Heart right ventricle (tissue), 16 donors: ENCODE results near the gene SLC1A4. TPM values are rescaled to one million over a fixed set of nuclear protein-coding genes. Genes with fewer than 3 reads are reported as not detected.

Experiments
- ATAC-seq, 8 donors: fragments of 200-7000 bp; cut with Tn5 transposase; one replicate each; pipeline ENCODE4 v1.9.1; 2020; ENCODE audit warnings: mild to moderate bottlenecking in 8 of 8, moderate library complexity in 8 of 8, moderate number of reproducible peaks in 1 of 8
- DNase-seq, 2 donors: peaks; one replicate each; pipeline ENCODE4 v3.0.0-alpha.2; 2020
- H3K27ac ChIP-seq, 10 donors: fragments of 200-600 bp; sonication (generic) in 2 of 10; one replicate each; pipeline versions ENCODE4 v1.5.0 to v1.8.0; 2020 to 2022; ENCODE audit warnings: mild to moderate bottlenecking in 3 of 10
- H3K27me3 ChIP-seq, 7 donors: fragments of 200-600 bp; one replicate each; pipeline ENCODE4 v1.8.0; 2021 to 2022; ENCODE audit warnings: mild to moderate bottlenecking in 2 of 7
- H3K36me3 ChIP-seq, 9 donors: fragments of 200-600 bp; sonication (generic) in 1 of 9; one replicate each; pipeline versions ENCODE4 v1.5.0 to v1.8.0; 2020 to 2022; ENCODE audit warnings: mild to moderate bottlenecking in 2 of 9
- H3K4me1 ChIP-seq, 9 donors: fragments of 200-600 bp; sonication (generic) in 1 of 9; one replicate each; pipeline versions ENCODE4 v1.5.0 to v1.8.0; 2020 to 2022; ENCODE audit warnings: mild to moderate bottlenecking in 4 of 9
- H3K4me3 ChIP-seq, 10 donors: fragments of 200-600 bp; sonication (generic) in 2 of 10; one replicate each; pipeline versions ENCODE4 v1.5.0 to v1.8.0; 2020 to 2022; ENCODE audit warnings: mild to moderate bottlenecking in 7 of 10, moderate library complexity in 2 of 10
- H3K9me3 ChIP-seq, 11 donors: fragments of 200-600 bp in 10 of 11; sonication (generic) in 2 of 11; one replicate each; pipeline versions ENCODE4 v1.5.0 to v1.8.0; 2013 to 2022; ENCODE audit warnings: mild to moderate bottlenecking in 2 of 11, control low read depth in 1 of 11, moderate library complexity in 1 of 11
- WGBS, 2 donors: extraction: QIAGEN DNeasy Blood & Tissue Kit; methylation state at CpG; one replicate each; pipeline ENCODE4 v1.1.7; 2013; ENCODE audit warnings: inconsistent platforms in 1 of 2; 5-methylcytosine and 5-hydroxymethylcytosine counted together
- intact Hi-C, 10 donors: fragments of 100-400 bp; cut with DNase I; formaldehyde crosslinking; loops; one replicate each; pipeline versions ENCODE4 v1.11.1 to v1.14.2; 2022
- long read RNA-seq, 3 donors: library from polyadenylated mRNA; unstranded; transcript quantifications; one replicate each; pipeline ENCODE4 v2.0.0, GENCODE V29; 2020 to 2021
- polyA plus RNA-seq, 2 donors: library from polyadenylated mRNA; stranded (reverse); fragments of 200-250 nt; gene quantifications; one replicate each; pipeline ENCODE4 v1.2.3, GENCODE V29; 2013
- total RNA-seq, 10 donors: library from RNA; stranded (reverse); fragmentation: NEBNext Ultra II Directional in 3 of 10; extraction: Animal tissue kit (Norgen Biotek cat#: 25700) in 3 of 10; gene quantifications; one replicate each; pipeline versions ENCODE4 v1.2.1 to v1.2.4, GENCODE V29; 2021 to 2023
- TF ChIP-seq, protein P1 (sequence below), 9 donors: fragments of 200-600 bp; sonication (generic) in 2 of 9; IDR thresholded peaks; one replicate each; pipeline versions ENCODE4 v1.5.0 to v1.8.0; 2021 to 2022; ENCODE audit warnings: antibody characterized with exemption in 9 of 9, mild to moderate bottlenecking in 5 of 9, moderate library complexity in 1 of 9
- donor health status: Arrhythmogenic right ventricular cardiomyopathy.
- donor health status: ischemic (EF 13 %, LVEDD 7.1; RV severe dilation, severe dysfunction).
- donor health status: healthy with polysubstance abuse.
- donor health status: DM: no; HTN: yes; CAD: no.
- donor health status: DM: no; HTN: no; CAD: no.
- donor health status: ischemic (EF 25% LVEDD 6.9; RV normal size, moderate dysfunction).
- donor health status: ischemic (EF 25% LVEDD 5.7; RV mildly dilated, moderate dysfunction).
- donor health status: healthy.
- donor health status: DM: yes; HTN: yes; CAD: no.
- donor health status: Ischemic cardiomyopathy.
- donor health status: ischemic (EF 35%, LVEDD 5.7; RV mildly dilated, moderate dysfunction).
- donor health status: nonischemic (EF 11% LVEDD 7.7; RV severe dilation, severe dysfunction).
- donor health status: DM: yes; HTN: yes; CAD: no.
- donor health status: PGD.
- donor health status: ischemic (EF 29% LVEDD 5.4; RV normal size, mild dysfunction).
- donor health status: nonischemic (EF 23%, LVEDD 6.1; RV moderate dilation, normal function).

Gene SLC1A4
- total RNA-seq = 10 to 100 TPM in 6 of 10 donors, 1 to 10 TPM in 4; 3.5 to 18.7 (median 11.3) TPM
- polyA plus RNA-seq = 10 to 100 TPM in 1 of 2 donors, 1 to 10 TPM in 1; 2.1 to 14.2 TPM
- long read RNA-seq, donor 1, full-length matches to known transcripts = 40 of 44 reads
- long read RNA-seq, donor 1, partial matches to known transcripts = 0 of 44 reads
- long read RNA-seq, donor 1, other reads (novel, unspliced or antisense) = 4 of 44 reads
- long read RNA-seq, donor 2, full-length matches to known transcripts = 10 of 11 reads
- long read RNA-seq, donor 2, partial matches to known transcripts = 0 of 11 reads
- long read RNA-seq, donor 2, other reads (novel, unspliced or antisense) = 1 of 11 reads
- long read RNA-seq, donor 3, full-length matches to known transcripts = 11 of 14 reads
- long read RNA-seq, donor 3, partial matches to known transcripts = 0 of 14 reads
- long read RNA-seq, donor 3, other reads (novel, unspliced or antisense) = 3 of 14 reads

DNA sequence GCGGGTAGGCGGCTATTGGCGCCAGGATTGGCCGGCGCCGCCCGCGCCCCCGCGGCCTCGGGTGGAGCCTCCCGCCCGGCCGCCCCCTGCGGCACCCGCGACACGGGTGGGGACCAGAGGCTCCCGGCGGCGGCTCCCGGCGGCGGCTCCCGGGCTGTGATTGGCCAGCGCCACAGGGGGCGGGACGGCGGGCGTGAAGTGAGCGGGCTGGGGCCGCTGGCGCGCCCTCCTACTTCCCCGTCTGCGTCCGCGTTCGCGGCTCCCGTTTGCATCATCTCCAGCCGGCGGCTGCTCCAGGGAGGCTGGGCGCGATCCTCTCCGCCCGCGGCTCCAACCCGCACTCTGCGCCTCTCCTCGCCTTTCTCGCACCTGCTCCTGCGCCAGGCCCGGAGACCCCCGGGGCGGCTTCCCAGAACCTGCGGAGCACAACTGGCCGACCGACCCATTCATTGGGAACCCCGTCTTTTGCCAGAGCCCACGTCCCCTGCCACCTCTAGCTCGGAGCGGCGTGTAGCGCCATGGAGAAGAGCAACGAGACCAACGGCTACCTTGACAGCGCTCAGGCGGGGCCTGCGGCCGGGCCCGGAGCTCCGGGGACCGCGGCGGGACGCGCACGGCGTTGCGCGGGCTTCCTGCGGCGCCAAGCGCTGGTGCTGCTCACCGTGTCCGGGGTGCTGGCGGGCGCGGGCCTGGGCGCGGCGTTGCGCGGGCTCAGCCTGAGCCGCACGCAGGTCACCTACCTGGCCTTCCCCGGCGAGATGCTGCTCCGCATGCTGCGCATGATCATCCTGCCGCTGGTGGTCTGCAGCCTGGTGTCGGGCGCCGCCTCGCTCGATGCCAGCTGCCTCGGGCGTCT, at the start of gene SLC1A4:
Gene SLC1A4, plus strand, starts transcription at position 274 of the 856 bp plus-strand sequence. Its CDS starts 245 bp downstream, at position 519.
- peaks cover 2 to 51% (median 25%) of the 10 kb centered on the region in 9 donors for H3K4me1 ChIP-seq
- TF ChIP-seq, protein P1, sequence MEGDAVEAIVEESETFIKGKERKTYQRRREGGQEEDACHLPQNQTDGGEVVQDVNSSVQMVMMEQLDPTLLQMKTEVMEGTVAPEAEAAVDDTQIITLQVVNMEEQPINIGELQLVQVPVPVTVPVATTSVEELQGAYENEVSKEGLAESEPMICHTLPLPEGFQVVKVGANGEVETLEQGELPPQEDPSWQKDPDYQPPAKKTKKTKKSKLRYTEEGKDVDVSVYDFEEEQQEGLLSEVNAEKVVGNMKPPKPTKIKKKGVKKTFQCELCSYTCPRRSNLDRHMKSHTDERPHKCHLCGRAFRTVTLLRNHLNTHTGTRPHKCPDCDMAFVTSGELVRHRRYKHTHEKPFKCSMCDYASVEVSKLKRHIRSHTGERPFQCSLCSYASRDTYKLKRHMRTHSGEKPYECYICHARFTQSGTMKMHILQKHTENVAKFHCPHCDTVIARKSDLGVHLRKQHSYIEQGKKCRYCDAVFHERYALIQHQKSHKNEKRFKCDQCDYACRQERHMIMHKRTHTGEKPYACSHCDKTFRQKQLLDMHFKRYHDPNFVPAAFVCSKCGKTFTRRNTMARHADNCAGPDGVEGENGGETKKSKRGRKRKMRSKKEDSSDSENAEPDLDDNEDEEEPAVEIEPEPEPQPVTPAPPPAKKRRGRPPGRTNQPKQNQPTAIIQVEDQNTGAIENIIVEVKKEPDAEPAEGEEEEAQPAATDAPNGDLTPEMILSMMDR (IDR thresholded peaks at IDR 0.05) = no peak
- peak; percentile 94 to 97 (median 96) for ATAC-seq
- H3K9me3 ChIP-seq = no peaks in the 10 kb centered on the region
- H3K27me3 ChIP-seq = no peaks in the 10 kb centered on the region
- no peaks in the 10 kb centered on the region for H3K36me3 ChIP-seq
- peak; percentile 94 to 95 for DNase-seq
- peak within 1 kb of the TSS; percentile 52 to 98 (median 88) for H3K4me3 ChIP-seq
- intact Hi-C loops = loop anchor here in 5 of 10 donors (2.0 to 5.0 kb wide), 4 partner anchors 43 to 53 kb away; no protein-coding TSS in a partner anchor
- WGBS, 2 donors = 1% methylated on average over 104 to 109 of the region's 109 CpGs
- H3K27ac ChIP-seq = peak within 1 kb of the TSS; percentile 83 to 100 (median 96)

DNA sequence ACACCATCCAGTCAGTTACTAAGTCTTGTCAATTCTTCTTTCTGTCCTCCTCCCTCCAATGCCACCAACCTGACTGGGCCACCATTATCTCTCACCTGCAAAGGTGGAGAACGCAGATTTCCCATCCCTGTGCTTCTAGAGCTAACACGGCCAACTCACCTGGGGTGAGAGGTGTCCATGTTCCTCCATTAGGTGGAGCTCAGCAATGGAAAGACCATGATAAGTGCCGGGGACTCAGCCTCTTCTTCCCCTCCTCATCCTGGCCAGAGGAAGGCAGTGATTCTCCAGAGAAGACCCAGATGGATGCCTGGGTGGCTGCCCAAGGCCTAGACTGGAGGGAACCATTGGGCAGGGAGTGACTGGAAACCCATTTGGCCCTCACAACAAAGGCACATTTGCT, 48.1 kb upstream of the SLC1A4 start:
- Histone ChIP-seq H3K9me3 (no peaks in the 10 kb centered on the region), H3K27me3 (no peaks in the 10 kb centered on the region), H3K4me3 (no peak overlapping the region), H3K4me1 (peaks cover 0 to 43% (median 0%) of the 10 kb centered on the region in 9 donors), H3K36me3 (no peaks in the 10 kb centered on the region), H3K27ac (no peak overlapping the region)
- WGBS, 2 donors = 92 to 95% methylated on average over 3 of the region's 3 CpGs
- ATAC-seq (no peak), DNase-seq (no peak)
- intact Hi-C loops = loop anchor here in 1 of 10 donors (5.0 kb wide), 1 partner anchor 76 kb away; no protein-coding TSS in a partner anchor
- TF ChIP-seq, protein P1 (IDR thresholded peaks at IDR 0.05) = no peak

DNA sequence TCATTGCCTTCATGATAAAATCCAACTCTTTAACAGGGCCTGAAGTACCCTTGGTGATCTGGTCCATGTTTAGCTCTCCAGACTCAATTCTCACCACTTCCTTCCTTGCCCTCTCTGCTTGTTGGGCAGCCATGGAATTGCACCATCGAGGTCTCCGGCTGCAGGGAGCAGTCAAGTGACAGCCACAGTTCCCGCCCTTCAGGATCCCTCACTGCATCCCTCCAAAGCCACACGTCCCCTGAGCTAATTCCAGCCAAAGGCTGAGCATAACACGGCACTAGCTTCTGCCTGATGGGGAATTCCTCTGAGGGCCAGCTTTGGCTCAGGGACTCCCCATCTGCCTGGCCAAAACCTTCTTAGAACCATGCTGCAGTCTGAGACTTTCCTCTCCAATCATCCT, 47.4 kb upstream of the SLC1A4 start:
- TF ChIP-seq, protein P1 (IDR thresholded peaks at IDR 0.05) = no peak
- H3K9me3 ChIP-seq = no peaks in the 10 kb centered on the region
- peaks cover 0 to 50% (median 0%) of the 10 kb centered on the region in 9 donors for H3K4me1 ChIP-seq
- H3K36me3 ChIP-seq = no peaks in the 10 kb centered on the region
- no peak overlapping the region for H3K27ac ChIP-seq
- ATAC-seq (no peak), DNase-seq (no peak)
- intact Hi-C loops = loop anchor here in 1 of 10 donors (5.0 kb wide), 1 partner anchor 76 kb away; no protein-coding TSS in a partner anchor
- no peaks in the 10 kb centered on the region for H3K27me3 ChIP-seq
- H3K4me3 ChIP-seq = no peak overlapping the region
- 61 to 68% methylated on average over 5 of the region's 5 CpGs for WGBS, 2 donors

DNA sequence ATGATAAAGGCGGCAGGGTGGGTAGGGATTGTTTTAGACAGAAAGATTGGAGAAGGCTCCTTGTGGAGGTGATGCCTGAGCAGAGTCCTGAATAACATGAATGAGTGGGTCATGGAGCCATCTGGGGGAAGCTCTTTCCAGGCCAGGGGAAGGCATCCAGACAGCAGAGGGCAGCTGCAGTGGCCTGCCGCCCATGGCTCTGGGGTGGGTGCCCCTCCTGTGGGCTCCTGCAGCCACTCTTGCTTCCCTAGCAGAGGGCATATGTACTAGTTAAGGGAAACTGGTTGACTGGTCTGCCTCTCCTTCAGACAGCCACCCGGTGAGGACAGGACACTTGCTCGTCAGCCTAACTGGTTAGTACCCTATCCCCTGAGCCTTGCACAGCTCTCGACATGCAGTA, 46.5 kb upstream of the SLC1A4 start:
- DNase-seq = no peak
- ATAC-seq = no peak
- no peak overlapping the region for H3K27ac ChIP-seq
- 92 to 95% methylated on average over 5 of the region's 5 CpGs for WGBS, 2 donors
- intact Hi-C loops = loop anchor here in 1 of 10 donors (5.0 kb wide), 1 partner anchor 75 kb away; no protein-coding TSS in a partner anchor
- H3K36me3 ChIP-seq = no peaks in the 10 kb centered on the region
- TF ChIP-seq, protein P1 (IDR thresholded peaks at IDR 0.05) = no peak
- no peak overlapping the region for H3K4me3 ChIP-seq
- H3K27me3 ChIP-seq = no peaks in the 10 kb centered on the region
- peaks cover 0 to 52% (median 0%) of the 10 kb centered on the region in 9 donors for H3K4me1 ChIP-seq
- H3K9me3 ChIP-seq = no peaks in the 10 kb centered on the region
